A673 (cell line): Measurements from ENCODE around the gene LEFTY2. TPM values are rescaled to one million over a fixed set of nuclear protein-coding genes. Genes with fewer than 3 reads are reported as not detected.

Experiments used
- BruUV-seq: library from RNA; stranded (reverse); fragments of 400-500 nt; replicated peaks from 2 replicates; lab custom pipeline; 2021; lab: Mats Ljungman, UMichigan
- CTCF ChIA-PET: fragments of 300-600 bp; sonication (Branson Sonifier 250); formaldehyde crosslinking; loops from one replicate; lab custom pipeline; 2022; ENCODE audit warnings: antibody characterized with exemption; lab: Charles Lee
- POLR2A ChIA-PET: fragments of 300-600 bp; sonication (Branson Sonifier 250); formaldehyde crosslinking; loops from one replicate; lab custom pipeline; 2022; ENCODE audit warnings: antibody characterized with exemption; ENCODE audit not compliant: low non-redundant PET; lab: Charles Lee
- DNase-seq: peaks from one replicate; pipeline ENCODE4 v3.0.0-alpha.2; 2015; ENCODE audit warnings: low spot score
- H3K27ac ChIP-seq: fragments of 200-600 bp; sonication (generic); 2 replicates; pipeline ENCODE4 v1.5.1; 2016; ENCODE audit warnings: mixed run types, low read depth, mild to moderate bottlenecking, mixed read lengths, antibody characterized with exemption, low read length; ENCODE audit not compliant: poor library complexity, severe bottlenecking
- H3K27me3 ChIP-seq: fragments of 200-600 bp; sonication (generic); replicated peaks from 2 replicates; pipeline ENCODE4 v1.6.1; 2017; ENCODE audit warnings: mixed run types, low read depth, mild to moderate bottlenecking, mixed read lengths, antibody characterized with exemption, low read length; ENCODE audit not compliant: insufficient read depth, poor library complexity
- H3K36me3 ChIP-seq: fragments of 200-600 bp; sonication (generic); 2 replicates; pipeline ENCODE4 v1.6.1; 2016; ENCODE audit warnings: mixed run types, mild to moderate bottlenecking, mixed read lengths, antibody characterized with exemption, low read length; ENCODE audit not compliant: insufficient read depth, poor library complexity, severe bottlenecking
- H3K4me1 ChIP-seq: fragments of 200-600 bp; sonication (generic); 2 replicates; pipeline ENCODE4 v1.6.1; 2017; ENCODE audit warnings: mixed run types, mild to moderate bottlenecking, mixed read lengths, antibody characterized with exemption, low read length; ENCODE audit not compliant: insufficient read depth, poor library complexity, severe bottlenecking
- H3K4me3 ChIP-seq: fragments of 200-600 bp; sonication (generic); 2 replicates; pipeline ENCODE4 v1.5.1; 2016; ENCODE audit warnings: low read depth, mixed run types, mild to moderate bottlenecking, mixed read lengths, low read length; ENCODE audit not compliant: poor library complexity, severe bottlenecking
- H3K9me3 ChIP-seq: fragments of 200-600 bp; sonication (generic); 2 replicates; pipeline ENCODE4 v1.6.1; 2016; ENCODE audit warnings: mixed run types, low read depth, mild to moderate bottlenecking, mixed read lengths, antibody characterized with exemption, low read length; ENCODE audit not compliant: poor library complexity, severe bottlenecking
- EZH2 ChIP-seq: fragments of 200-600 bp; sonication (generic); IDR thresholded peaks from 2 replicates; pipeline ENCODE4 v1.6.1; 2017; ENCODE audit warnings: borderline replicate concordance, low read depth, mild to moderate bottlenecking, mixed read lengths, antibody characterized with exemption, low read length; ENCODE audit not compliant: poor library complexity, severe bottlenecking
- intact Hi-C: fragments of 100-400 bp; cut with micrococcal nuclease; formaldehyde crosslinking; loops from one replicate; pipeline ENCODE4 v1.10.0; 2022; ENCODE audit not compliant: unreplicated experiment
- total RNA-seq: library from RNA; stranded (reverse); gene quantifications from 2 replicates; pipeline ENCODE4 v1.2.3, GENCODE V29; 2021
- TF ChIP-seq, protein P1 (sequence below): fragments of 300-800, 200-600 bp; sonication (generic); conservative IDR thresholded peaks from 2 replicates; pipeline ENCODE4 v1.5.1; 2017; ENCODE audit warnings: low read depth, mild to moderate bottlenecking, antibody characterized with exemption, low read length, moderate library complexity, mixed read lengths

LEFTY2 gene
- total RNA-seq, 1 experiment from 2014 or later, result not detected

DNA sequence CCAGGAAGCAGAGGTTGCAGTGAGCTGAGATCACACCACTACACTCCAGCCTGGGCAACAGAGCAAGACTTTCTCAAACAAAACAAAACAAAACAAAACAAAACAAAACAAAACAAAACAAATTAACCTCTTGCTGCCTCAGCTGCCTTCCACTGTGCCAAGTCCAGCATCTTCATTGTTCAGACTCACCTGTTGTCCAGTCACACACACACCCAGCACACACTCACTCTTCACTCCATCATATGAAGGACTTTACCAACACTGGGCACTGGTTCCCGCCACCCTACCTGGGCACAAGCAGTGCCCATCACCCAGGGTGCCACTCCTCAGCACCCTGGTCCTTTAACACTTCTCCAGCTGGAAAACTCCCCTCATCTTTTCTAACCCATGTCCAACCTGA lies 31.5 kb downstream of the LEFTY2 start:
- no peaks in the 10 kb centered on the region for H3K9me3 ChIP-seq
- intact Hi-C loops, result no loop called here
- POLR2A ChIA-PET, result no interaction called here
- no peak for DNase-seq
- no peak overlapping the region for H3K4me3 ChIP-seq
- no TSS peak for BruUV-seq
- no peaks in the 10 kb centered on the region for H3K4me1 ChIP-seq
- H3K36me3 ChIP-seq, result no peaks in the 10 kb centered on the region
- no peak for TF ChIP-seq EZH2
- TF ChIP-seq, protein P1, sequence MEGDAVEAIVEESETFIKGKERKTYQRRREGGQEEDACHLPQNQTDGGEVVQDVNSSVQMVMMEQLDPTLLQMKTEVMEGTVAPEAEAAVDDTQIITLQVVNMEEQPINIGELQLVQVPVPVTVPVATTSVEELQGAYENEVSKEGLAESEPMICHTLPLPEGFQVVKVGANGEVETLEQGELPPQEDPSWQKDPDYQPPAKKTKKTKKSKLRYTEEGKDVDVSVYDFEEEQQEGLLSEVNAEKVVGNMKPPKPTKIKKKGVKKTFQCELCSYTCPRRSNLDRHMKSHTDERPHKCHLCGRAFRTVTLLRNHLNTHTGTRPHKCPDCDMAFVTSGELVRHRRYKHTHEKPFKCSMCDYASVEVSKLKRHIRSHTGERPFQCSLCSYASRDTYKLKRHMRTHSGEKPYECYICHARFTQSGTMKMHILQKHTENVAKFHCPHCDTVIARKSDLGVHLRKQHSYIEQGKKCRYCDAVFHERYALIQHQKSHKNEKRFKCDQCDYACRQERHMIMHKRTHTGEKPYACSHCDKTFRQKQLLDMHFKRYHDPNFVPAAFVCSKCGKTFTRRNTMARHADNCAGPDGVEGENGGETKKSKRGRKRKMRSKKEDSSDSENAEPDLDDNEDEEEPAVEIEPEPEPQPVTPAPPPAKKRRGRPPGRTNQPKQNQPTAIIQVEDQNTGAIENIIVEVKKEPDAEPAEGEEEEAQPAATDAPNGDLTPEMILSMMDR, result no peak
- H3K27ac ChIP-seq, result no peak overlapping the region
- CTCF ChIA-PET, result interaction anchor here (0.9 kb wide), 1 partner anchor 435 kb away, joined by 3 read pairs; no protein-coding TSS in a partner anchor
- no peaks in the 10 kb centered on the region for H3K27me3 ChIP-seq

DNA sequence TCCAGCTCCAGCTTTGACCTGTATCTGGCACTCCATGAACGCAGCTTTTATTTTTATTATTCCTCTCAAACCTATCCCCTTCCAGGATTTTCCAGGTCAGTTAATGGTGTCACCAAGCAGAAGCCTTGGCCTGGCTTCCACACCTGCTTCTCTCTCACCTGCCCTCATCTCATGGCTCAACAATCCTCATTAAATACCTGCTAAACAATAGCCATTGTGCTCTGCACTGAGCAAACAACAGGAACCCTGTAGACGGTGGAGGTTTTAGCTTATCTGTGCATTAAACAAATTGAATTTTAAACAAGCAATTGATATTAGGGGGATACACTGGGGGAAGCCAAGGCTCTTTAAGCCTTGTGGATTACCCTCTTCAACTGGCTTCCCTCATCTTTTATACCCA lies 32.2 kb downstream of the LEFTY2 start:
- no peak for DNase-seq
- Histone ChIP-seq H3K27me3 (no peaks in the 10 kb centered on the region), H3K4me1 (no peaks in the 10 kb centered on the region), H3K9me3 (no peaks in the 10 kb centered on the region), H3K4me3 (no peak overlapping the region), H3K27ac (no peak overlapping the region), H3K36me3 (no peaks in the 10 kb centered on the region)
- intact Hi-C loops, result no loop called here
- no TSS peak for BruUV-seq
- TF ChIP-seq EZH2, result no peak
- TF ChIP-seq, protein P1, result no peak
- POLR2A ChIA-PET, result no interaction called here
- CTCF ChIA-PET, result no interaction called here

DNA sequence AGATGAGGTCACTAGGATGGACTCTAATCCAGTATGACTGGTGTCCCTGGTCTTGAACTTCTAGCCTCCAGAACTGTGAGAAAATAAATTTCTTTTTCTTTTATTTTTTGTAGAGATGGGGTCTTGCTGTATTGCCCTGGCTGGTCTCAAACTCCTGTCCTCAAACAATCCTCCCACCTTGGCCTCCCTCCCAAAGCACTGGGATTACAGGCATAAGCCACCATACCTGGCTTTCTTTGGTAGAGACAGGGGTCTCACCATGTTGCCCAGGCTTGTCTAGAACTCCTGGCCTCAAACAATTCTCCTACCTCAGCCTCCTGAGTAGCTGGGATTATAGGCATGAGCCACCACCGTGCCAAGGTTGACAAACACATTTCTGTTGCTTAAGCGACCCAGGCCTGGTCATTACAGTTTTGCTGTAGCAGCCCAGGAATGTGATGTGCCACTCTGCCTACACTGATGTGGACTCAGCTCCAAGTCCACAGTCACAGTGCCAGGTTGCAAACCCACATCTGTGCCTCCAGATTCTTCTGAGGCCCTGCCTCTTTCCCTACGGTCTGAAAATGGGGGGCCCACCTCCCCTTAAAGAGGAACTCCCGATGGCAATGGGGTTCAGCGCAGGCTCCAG lies 32.9 kb downstream of the LEFTY2 start:
- TF ChIP-seq, protein P1, result no peak
- no peak for TF ChIP-seq EZH2
- Histone ChIP-seq H3K36me3 (no peaks in the 10 kb centered on the region), H3K9me3 (no peaks in the 10 kb centered on the region), H3K27me3 (no peaks in the 10 kb centered on the region), H3K27ac (no peak overlapping the region), H3K4me3 (no peak overlapping the region), H3K4me1 (no peaks in the 10 kb centered on the region)
- POLR2A ChIA-PET, result no interaction called here
- DNase-seq, result no peak
- intact Hi-C loops, result no loop called here
- CTCF ChIA-PET, result no interaction called here
- no TSS peak for BruUV-seq
